Inflammatory macrophage treated with lipopolysaccharide for 1 hour (primary cell): ENCODE results near the gene ATRIP.

Experiments used
- DNase-seq, 2 donors: peaks; one replicate each; pipeline ENCODE4 v3.0.0-alpha.2; 2020 to 2022

ATRIP gene

DNA sequence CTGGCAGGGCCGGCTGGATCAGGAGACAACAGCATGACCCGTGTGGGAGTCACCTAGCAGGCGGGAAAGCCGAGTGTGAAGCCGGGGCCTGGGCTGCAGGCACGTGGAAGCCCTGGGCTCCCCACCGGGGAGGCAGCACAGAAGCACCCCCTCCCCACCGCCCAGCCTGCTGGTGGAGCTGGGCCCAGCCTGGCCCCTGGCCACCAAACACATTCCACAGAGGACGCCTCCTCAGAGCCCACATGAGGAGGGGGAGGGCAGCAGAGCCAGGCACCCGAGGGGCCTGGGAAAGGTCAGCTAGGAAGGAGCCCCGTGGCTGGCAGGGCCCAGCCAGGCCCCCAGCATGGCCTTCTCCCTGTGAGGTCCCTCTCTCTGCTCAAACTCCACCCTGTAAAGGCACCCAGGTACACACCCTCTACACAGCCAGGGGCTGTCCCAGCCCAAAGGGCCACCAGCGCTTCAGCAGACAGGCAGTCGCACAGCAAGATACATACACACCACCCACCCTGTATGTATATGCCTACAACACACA is 21.2 kb upstream of the ATRIP start:
- no peak for DNase-seq

DNA sequence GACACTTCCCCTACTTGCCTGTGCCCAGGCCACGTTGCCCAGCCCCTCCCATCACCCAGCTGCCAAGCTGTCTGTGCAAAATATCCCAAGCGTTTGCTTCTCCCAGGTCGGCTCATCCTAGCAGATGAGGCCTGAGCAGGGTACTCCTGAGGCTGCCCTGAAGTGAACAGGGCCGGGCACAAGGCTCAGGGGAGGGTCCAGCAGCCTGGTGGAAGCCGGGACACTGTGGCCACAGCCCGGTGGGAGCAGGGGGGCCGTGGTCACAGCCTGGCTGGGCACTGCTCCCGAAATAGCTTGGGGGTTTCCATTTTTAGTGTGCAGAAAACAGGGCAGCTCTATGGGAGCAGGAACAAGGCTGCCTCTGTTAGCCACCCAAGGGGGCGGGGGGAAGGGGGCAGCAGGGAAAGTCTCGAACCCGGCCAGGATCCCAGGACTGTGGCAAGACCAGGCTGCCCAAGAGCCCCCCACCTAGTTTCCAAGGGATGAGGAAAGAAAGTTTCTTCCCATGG is 20.1 kb upstream of the ATRIP start:
- DNase-seq: no peak

- no peak for DNase-seq
Observed at GRCh38 chr3:48426944-48427629, 19.4 kb upstream of the ATRIP start.

DNA sequence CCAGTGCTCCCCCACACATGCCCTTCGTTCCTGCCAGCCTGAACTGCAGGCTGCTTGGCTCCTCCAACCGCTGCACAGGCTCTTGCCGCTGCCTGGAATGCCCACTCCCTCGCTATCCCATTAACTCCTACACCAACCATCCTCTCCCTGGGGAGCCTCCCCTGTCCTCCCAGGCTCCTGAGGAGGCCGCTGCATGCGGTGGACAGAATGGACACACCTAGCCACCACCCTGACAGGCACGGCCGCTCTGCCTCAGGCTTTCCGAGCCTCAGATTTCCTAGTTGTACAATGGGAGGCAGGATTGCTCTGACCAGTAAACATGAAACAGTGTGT is 18.9 kb upstream of the ATRIP start:
- DNase-seq: no peak

DNA sequence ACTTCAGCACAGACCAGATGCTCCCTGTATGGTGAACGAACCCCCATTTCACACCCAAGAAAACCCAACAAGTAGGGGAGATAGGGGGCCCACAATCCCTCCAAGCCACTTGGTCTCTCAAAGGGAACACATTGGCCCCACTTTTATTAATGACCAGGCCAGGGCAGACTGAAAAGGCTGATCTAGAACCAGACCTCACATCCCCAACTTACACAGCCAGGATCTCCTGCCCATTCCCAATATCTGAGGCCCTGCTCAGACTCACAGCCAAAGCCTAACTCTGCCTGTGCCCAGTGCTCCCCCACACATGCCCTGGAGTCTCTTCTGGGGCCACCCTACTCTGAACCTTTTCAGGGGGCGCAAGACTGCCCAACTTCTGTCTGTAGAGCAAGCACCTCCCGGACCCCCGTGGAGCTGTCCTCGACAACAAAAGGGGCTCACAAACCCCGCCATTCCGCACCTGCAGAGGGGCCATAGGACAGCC is 18.4 kb upstream of the ATRIP start:
- DNase-seq: no peak

DNA sequence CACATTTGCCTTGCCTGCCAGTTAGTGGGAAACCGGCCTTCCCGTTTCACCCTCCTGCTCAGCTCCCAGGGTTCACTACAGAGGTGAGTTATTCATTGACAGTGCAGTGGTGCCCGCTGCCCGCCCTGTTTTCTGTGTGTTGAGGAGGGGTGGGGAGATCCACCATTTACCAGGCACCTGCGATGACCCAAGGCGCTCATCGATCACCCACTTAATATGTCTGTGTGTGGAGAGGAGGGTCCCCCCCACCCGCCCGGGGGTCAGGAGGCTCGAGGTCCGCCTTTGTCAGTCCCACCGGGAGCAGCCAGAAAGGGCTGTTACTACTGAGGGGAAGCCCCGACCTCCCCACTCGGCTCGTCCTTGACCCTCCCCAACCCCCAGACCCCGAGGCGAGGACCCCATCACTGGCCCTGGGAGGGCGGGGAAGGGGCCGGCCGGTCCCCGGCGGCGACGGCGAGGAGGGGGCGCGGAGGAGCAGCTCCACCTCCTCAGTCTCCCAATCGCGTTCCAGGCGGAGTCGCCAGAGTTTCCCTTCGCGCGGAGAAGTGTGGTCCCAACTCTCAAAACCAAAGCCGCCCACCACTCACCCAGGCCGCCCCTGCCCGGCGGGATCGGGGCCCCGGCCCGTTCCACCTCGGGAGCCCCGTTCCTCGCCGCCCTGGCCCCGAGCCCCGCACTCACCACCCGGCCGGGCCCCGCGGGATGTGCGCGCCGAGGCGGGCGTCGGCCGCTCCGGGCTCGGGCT is 17.8 kb upstream of the ATRIP start:
- DNase-seq: no peak

DNA sequence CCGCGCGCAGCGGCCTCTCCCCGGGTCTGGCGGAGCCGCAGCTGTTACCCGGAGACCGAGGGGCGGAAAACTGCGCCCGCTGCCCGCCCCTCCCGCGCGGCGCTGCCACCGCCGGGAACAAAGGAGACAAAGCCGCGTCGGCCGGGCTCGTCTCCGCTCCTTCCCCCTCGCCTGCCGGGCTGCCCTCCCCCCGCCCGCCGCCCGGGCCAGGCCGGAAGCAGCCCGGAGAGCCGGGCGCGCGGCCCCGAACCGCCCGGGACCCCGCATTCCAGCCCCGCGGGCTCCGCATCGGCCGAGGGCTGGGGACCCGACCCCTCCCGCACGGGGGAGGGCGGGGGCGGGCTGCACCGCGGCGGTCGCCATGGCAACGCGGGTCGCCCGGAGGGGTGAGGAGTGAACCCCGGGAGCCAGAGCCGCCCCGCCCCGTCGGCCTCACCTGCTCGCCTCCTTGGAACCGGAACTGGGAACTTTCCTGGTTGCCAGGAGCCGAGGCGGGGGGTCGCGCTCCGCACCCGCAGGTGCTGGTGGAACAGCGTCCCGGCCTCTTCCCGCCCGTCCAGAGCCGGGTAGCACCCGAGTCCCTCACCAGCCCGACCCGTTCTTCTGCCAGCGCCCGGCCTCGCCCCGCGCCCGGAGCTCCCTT is 17.1 kb upstream of the ATRIP start:
- peak in 1 of 2 donors; percentile 20 for DNase-seq

GRCh38 chr3:48429960-48430707 is 16.4 kb upstream of the ATRIP start, which contains the start of gene PLXNB1:
Gene PLXNB1 (minus strand): TSS chr3:48430086. CDS start chr3:48424611, 5,475 bp downstream.
- DNase-seq: no peak

GRCh38 chr3:48430708-48431101 is 15.8 kb upstream of the ATRIP start:
- no peak for DNase-seq

DNA sequence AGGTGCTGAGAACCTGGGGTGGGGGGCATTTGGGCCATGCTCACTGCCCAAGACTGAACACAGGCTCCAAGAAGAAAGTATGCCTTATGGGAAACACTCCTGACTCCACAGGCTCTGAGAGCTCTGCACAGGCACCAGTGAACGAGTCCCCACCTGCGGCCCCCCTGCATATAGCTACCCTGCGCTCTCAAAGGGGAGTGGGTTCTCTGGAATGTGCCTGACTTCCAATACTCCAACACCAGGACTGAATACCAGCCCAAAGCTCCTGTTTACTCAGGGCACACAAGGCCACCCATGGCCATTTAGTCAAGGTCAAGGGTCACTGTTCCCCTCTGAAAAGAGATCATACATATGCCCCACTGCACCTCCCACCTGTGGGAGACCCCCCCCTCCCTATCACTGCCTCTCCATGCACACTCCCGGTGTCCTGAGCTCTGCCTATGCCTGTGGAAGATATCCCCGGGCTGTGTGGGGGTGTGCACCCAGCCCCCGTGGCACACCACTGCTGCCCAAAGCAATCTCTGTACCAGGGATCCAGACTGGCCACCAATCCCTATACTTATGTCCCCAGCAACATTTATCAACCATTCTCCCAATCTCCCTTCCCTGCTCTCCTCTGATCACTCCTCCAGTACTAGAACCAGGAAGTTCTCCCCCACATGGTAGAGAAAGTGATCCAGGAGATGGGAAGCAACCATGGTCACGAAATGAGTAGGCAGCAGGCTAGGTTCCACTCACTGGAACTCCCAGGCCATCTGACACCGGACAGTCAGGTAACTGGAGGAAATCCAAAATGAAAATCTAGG is 15.1 kb upstream of the ATRIP start:
- DNase-seq: no peak

- DNase-seq: no peak
Observed at GRCh38 chr3:48432411-48433371, 13.8 kb upstream of the ATRIP start.

DNA sequence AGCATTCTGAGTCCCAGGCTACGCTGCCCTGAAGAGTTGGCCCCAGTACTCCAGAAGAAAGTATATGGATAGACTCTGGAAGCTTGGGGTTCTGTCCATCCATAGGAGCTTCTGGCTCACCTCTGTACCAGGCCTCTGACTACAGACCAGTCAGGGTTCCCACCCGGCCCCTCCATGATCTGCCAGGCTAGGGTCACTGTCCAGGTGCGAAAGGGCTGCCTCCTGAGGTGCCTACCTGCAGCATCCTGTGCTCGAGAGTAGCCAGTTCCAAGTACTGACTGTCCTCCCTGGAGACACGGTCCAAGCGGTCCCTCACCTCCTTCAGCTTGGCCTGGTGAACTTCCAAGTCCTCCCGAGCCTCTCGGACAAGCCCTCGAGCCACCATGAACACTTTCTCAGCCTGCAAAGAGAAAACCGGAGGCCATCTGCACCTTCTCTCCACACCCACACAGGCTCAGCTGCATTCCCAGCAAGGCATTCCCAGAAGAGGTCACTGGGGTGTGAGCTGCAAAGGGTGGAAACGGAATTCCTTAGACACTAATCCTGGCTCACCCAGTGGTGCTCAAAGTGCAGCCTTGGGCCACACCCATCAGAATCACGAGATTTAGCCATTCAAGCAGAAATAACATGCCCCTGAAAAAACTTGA is 12.9 kb upstream of the ATRIP start:
- DNase-seq: no peak

- no peak for DNase-seq
Observed at GRCh38 chr3:48434591-48435222, 11.8 kb upstream of the ATRIP start.

- DNase-seq: no peak
Observed at GRCh38 chr3:48435223-48435595, 11.3 kb upstream of the ATRIP start.

DNA sequence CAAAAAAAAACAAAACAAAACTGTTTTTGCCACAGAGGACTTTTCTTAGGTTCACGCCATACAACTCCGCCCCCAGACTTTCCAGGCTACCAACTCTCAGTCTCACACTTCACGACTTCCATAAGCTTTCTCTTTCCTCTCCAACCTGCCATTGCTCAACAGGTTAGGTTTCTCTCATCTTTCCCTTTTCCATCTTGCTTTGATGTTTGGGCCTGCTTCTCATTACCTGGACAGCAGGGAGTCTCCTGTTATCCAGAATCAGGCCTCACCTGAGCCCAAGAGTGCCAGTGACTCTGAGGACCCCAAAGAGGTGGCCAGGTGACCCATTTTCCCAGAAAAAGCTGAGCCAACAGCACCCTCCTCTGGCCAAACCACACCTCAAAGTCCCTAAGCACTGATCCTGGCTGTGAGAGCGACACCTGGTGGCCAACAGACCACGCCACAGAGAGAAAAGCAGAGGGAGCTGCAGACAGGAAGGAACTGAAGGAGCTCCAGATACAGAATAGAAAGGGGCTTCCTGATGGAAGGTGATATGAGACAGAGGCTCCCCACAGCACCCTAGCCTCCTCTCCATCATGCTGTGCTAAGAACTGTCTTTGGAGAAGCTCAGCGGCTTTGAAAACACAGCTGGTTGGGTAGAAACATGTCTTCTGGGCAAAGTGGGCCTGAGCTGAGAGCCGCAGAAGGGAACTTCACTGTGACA is 10.6 kb upstream of the ATRIP start:
- DNase-seq: peak; percentile 72 to 92

DNA sequence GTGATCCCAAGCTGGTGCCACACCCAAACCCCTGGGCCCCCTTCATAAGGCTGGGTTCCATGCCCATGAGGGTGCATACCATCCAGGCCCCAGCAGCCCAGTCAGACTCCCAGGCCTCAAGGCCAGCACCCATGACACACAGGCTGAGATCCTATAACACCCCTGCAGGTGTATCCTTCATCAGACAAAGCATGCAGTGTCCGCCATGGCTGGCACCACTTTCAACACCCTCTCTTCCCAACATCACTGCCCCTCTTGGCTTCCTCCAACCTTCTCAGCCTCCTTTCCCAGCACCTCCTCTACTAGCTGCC is 10.1 kb upstream of the ATRIP start:
- DNase-seq: no peak

DNA sequence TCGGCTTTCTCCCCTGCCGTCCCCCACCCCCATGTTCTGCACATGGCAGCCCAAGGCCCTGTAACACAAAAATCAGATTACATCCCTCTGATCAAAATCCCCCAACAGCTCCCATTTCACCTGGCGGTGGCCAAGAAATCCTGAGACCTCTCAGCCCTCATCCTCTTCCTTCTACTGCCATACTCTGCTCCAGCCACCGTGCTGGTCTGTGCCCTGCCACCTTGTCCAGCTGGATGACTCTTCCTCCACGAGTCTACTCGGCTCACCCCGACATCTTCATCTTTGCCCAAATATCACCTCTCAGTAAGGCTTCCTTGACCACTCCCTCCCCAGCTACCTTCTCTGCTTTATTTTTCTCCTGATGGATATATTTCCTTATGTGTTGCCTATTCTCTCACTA is 9.7 kb upstream of the ATRIP start:
- no peak for DNase-seq

DNA sequence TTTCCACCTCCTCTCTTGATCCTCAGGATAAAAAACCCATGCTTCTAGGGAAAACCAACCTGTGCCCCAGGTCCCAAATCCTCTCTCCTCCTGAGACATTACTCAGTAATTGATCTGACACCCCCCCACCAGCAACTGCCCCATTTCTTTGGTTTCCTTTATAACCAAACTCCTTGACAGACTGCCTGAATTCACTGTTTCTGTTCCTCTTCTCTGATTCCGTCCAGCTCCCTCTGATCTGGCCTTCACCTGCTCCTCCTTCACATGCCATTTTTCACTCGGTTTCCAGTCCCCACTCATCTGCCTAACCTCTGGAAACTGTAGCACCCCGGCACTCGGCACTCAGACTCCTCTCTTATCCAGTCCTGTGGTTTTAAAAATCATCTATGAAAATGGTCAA is 8.7 kb upstream of the ATRIP start:
- no peak for DNase-seq
